K562 (cell line): Measurements from ENCODE around the gene SMYD2. TPM values are rescaled to one million over a fixed set of nuclear protein-coding genes. Genes with fewer than 3 reads are reported as not detected.

Experiments used
- ATAC-seq: fragments of 200-7000 bp; cut with Tn5 transposase; 3 replicates; pipeline ENCODE4 v1.9.1; 2020; ENCODE audit warnings: moderate library complexity
- BruUV-seq: library from RNA; stranded (reverse); fragments of 400-500 nt; replicated peaks from 2 replicates; lab custom pipeline; 2021; lab: Mats Ljungman, UMichigan
- CTCF ChIA-PET: fragments of 300-600 bp; formaldehyde crosslinking; extraction: SDS; loops from one replicate; lab custom pipeline; 2021; ENCODE audit warnings: low intra/inter-chr PET ratio; lab: Yijun Ruan, JAX
- POLR2A ChIA-PET: fragments of 300-600, 350-650 bp; sonication (Branson Sonifier 250); formaldehyde crosslinking; extraction: SDS; loops from one replicate; lab custom pipeline; 2021; ENCODE audit warnings: antibody characterized with exemption, inconsistent platforms; lab: Yijun Ruan, JAX
- DNase-seq, 4 experiments: peaks; one replicate each; pipeline versions ENCODE4 v3.0.0 to v3.0.0-alpha.2; 2011 to 2018; ENCODE audit warnings: low spot score in 3 of 4, mixed read lengths in 3 of 4; ENCODE audit errors: extremely low read depth in 1 of 4
- FAIRE-seq: peaks from 2 replicates; lab custom pipeline; 2011; peaks lifted over from hg19 to GRCh38; lab: Jason Lieb, UNC
- H2AFZ ChIP-seq: 2 replicates; pipeline ENCODE4 v1.6.0; 2011; ENCODE audit warnings: low read depth, low read length, control low read depth, inconsistent platforms
- H3K27ac ChIP-seq: fragments of 200-600 bp; 3 replicates; pipeline ENCODE4 v1.8.0; 2011; ENCODE audit warnings: low read depth, mild to moderate bottlenecking, control low read depth, inconsistent platforms, low read length, moderate library complexity, mixed read lengths; ENCODE audit errors: extremely low read depth
- H3K27me3 ChIP-seq, 2 experiments: fragments of 300-600 bp in 1 of 2; 2 replicates in 1 of 2; 3 replicates in 1 of 2; pipeline versions ENCODE4 v1.6.0 to v1.8.0; 2011; ENCODE audit warnings: inconsistent platforms in 2 of 2, low read length in 2 of 2, mild to moderate bottlenecking in 1 of 2, mixed read lengths in 1 of 2, moderate library complexity in 1 of 2; ENCODE audit not compliant: control insufficient read depth in 2 of 2, insufficient read depth in 2 of 2
- H3K36me3 ChIP-seq: fragments of 300-600 bp; 3 replicates; pipeline ENCODE4 v1.8.0; 2011; ENCODE audit warnings: mild to moderate bottlenecking, low read length, inconsistent platforms; ENCODE audit not compliant: control insufficient read depth, insufficient read depth
- H3K4me1 ChIP-seq, 2 experiments: fragments of 200-600 bp in 1 of 2; replicated peaks in 1 of 2; 2 replicates in 1 of 2; 3 replicates in 1 of 2; pipeline versions ENCODE4 v1.5.1 to v1.8.0; 2011; ENCODE audit warnings: inconsistent platforms in 2 of 2, low read length in 2 of 2, mild to moderate bottlenecking in 1 of 2, mixed read lengths in 1 of 2, moderate library complexity in 1 of 2; ENCODE audit not compliant: control insufficient read depth in 2 of 2, insufficient read depth in 2 of 2
- H3K4me2 ChIP-seq: 2 replicates; pipeline ENCODE4 v1.6.1; 2011; ENCODE audit warnings: low read length, control low read depth, inconsistent platforms, mixed read lengths; ENCODE audit not compliant: insufficient read depth
- H3K4me3 ChIP-seq: fragments of 200-600 bp; sonication (generic), shearing (Covaris generic); 2 replicates; pipeline ENCODE4 v1.5.1; 2016; ENCODE audit warnings: control low read depth, inconsistent platforms
- H3K79me2 ChIP-seq: fragments of 200-600 bp; 3 replicates; pipeline ENCODE4 v1.8.0; 2011; ENCODE audit warnings: low read length, inconsistent platforms; ENCODE audit not compliant: control insufficient read depth, insufficient read depth
- H3K9ac ChIP-seq, 2 experiments: 2 replicates each; pipeline versions ENCODE4 v1.6.0 to v1.6.1; 2011; ENCODE audit warnings: low read depth in 2 of 2, low read length in 2 of 2, control low read depth in 1 of 2, inconsistent platforms in 1 of 2, mild to moderate bottlenecking in 1 of 2, mixed read lengths in 1 of 2; ENCODE audit not compliant: insufficient read depth in 1 of 2
- H3K9me1 ChIP-seq: one replicate; pipeline ENCODE4 v1.6.0; 2011; ENCODE audit warnings: inconsistent platforms, mild to moderate bottlenecking, low read length, moderate library complexity; ENCODE audit not compliant: control insufficient read depth, insufficient read depth
- H3K9me3 ChIP-seq: replicated peaks from 2 replicates; pipeline ENCODE4 v1.5.1; 2011; ENCODE audit warnings: low read depth, low read length, inconsistent platforms; ENCODE audit not compliant: control insufficient read depth, insufficient read depth
- H4K20me1 ChIP-seq: replicated peaks from 2 replicates; pipeline ENCODE4 v1.6.1; 2011; ENCODE audit warnings: low read length, inconsistent platforms, mixed read lengths; ENCODE audit not compliant: control insufficient read depth, insufficient read depth
- ADNP ChIP-seq: fragments of 200-800 bp; sonication (Bioruptor generic); IDR thresholded peaks from 2 replicates; pipeline ENCODE4 v1.6.1; 2016; ENCODE audit warnings: missing genetic modification characterization, missing compliant biosample characterization
- COPS2 ChIP-seq: fragments of 450-650 bp; conservative IDR thresholded peaks from 2 replicates; pipeline ENCODE4 v1.6.1; 2016; ENCODE audit warnings: mild to moderate bottlenecking, moderate library complexity
- CREBBP ChIP-seq: IDR thresholded peaks from one replicate; pipeline ENCODE4 v1.6.1; 2012; ENCODE audit warnings: low read depth, mild to moderate bottlenecking, control low read depth, inconsistent platforms, low read length
- FOXK2 ChIP-seq, 2 experiments: fragments of 450-650 bp; IDR thresholded peaks in 1 of 2; conservative IDR thresholded peaks in 1 of 2; 2 replicates each; pipeline ENCODE4 v1.6.1; 2016; ENCODE audit warnings: low read depth in 2 of 2, mild to moderate bottlenecking in 1 of 2
- HDGF ChIP-seq: fragments of 450-650 bp; IDR thresholded peaks from 2 replicates; pipeline ENCODE4 v1.6.1; 2016
- HOXB6 ChIP-seq: fragments of 250-450 bp; sonication (Bioruptor Pico); IDR thresholded peaks from 2 replicates; pipeline ENCODE4 v1.5.1; 2022; ENCODE audit warnings: mild to moderate bottlenecking, borderline replicate concordance
- NCOA1 ChIP-seq: fragments of 450-650 bp; IDR thresholded peaks from 2 replicates; pipeline ENCODE4 v1.6.1; 2016; ENCODE audit warnings: low read depth
- PRPF4 ChIP-seq: fragments of 200-400 bp; formaldehyde crosslinking; IDR thresholded peaks from one replicate; pipeline ENCODE4 v1.6.1; 2017; ENCODE audit warnings: low read length, low read depth, mild to moderate bottlenecking; ENCODE audit not compliant: insufficient read depth, poor library complexity, severe bottlenecking
- RBM39 ChIP-seq: fragments of 200-400 bp; formaldehyde crosslinking; optimal IDR thresholded peaks from 2 replicates; pipeline ENCODE3; 2018; ENCODE audit warnings: low read depth, low read length
- SMARCA4 ChIP-seq: fragments of 450-650 bp; IDR thresholded peaks from 2 replicates; pipeline ENCODE4 v1.6.1; 2016
- SP1 ChIP-seq: sonication (generic); formaldehyde crosslinking; IDR thresholded peaks from 2 replicates; pipeline ENCODE4 v1.8.1; 2022; ENCODE audit warnings: mild to moderate bottlenecking, missing genetic modification reagents
- ZC3H8 ChIP-seq: fragments of 450-650 bp; IDR thresholded peaks from 2 replicates; pipeline ENCODE4 v1.6.1; 2017
- ZFPM2 ChIP-seq: fragments of 250-450 bp; sonication (Bioruptor Pico); IDR thresholded peaks from 2 replicates; pipeline ENCODE4 v1.5.1; 2022; ENCODE audit warnings: mild to moderate bottlenecking
- ZNF184 ChIP-seq: sonication (generic); formaldehyde crosslinking; IDR thresholded peaks from 2 replicates; pipeline ENCODE4 v1.5.0; 2020; ENCODE audit warnings: missing genetic modification reagents
- ZNF239 ChIP-seq: fragments of 250-450 bp; sonication (Bioruptor Pico); IDR thresholded peaks from 2 replicates; pipeline ENCODE4 v1.4.0; 2020; ENCODE audit warnings: mild to moderate bottlenecking
- ZNF589 ChIP-seq: fragments of 200-800 bp; sonication (Bioruptor generic); IDR thresholded peaks from 2 replicates; pipeline ENCODE4 v1.6.1; 2016; ENCODE audit warnings: low read depth, missing genetic modification characterization, missing compliant biosample characterization
- ZNF717 ChIP-seq: fragments of 250-450 bp; sonication (Bioruptor Pico); IDR thresholded peaks from 2 replicates; pipeline ENCODE4 v1.5.0; 2021
- WGBS: fragments of 100-300 bp; shearing (Covaris generic); methylation state at CpG from one replicate; pipeline ENCODE4 v1.1.6; 2016; ENCODE audit warnings: low coverage, mixed read lengths; ENCODE audit not compliant: insufficient coverage; ENCODE audit errors: missing lambda C conversion rate; 5-methylcytosine and 5-hydroxymethylcytosine counted together
- in situ Hi-C: fragments of 300-500 bp; cut with MboI; formaldehyde crosslinking; loops from 4 replicates; pipeline ENCODE4 v1.15.0; 2018; ENCODE audit warnings: inconsistent platforms, mixed read lengths
- intact Hi-C: fragments of 100-400 bp; cut with micrococcal nuclease; formaldehyde crosslinking; loops from 2 replicates; pipeline ENCODE4 v1.14.2; 2022
- polyA plus RNA-seq, 8 experiments: library from polyadenylated mRNA; depleted of rRNA in 4 of 8; stranded (reverse) in 5 of 8; unstranded in 3 of 8; fragments of >200 nt; fragmentation: Nextera tagmentation in 2 of 8; fragmentation: Illumina TruSeq in 1 of 8; extraction: Ambion mirVana in 2 of 8; extraction: Trizol in 1 of 8; gene quantifications; 2 replicates each; pipeline versions ENCODE4 v1.2.1 to v1.2.3, GENCODE V29; 2011 to 2014; ENCODE audit warnings: inconsistent platforms in 1 of 8, missing spikeins in 1 of 8
- total RNA-seq, 7 experiments: library from RNA; depleted of rRNA in 6 of 7; stranded (reverse); fragments of >200 nt in 6 of 7; fragmentation: Illumina TruSeq in 2 of 7; extraction: Trizol in 2 of 7; gene quantifications; 2 replicates each; pipeline versions ENCODE4 v1.2.1 to v1.2.3, GENCODE V29; 2011 to 2021; ENCODE audit warnings: low replicate concordance in 1 of 7

The SMYD2 gene
- total and polyA plus RNA-seq, 9 of the 15 experiments (the other 6 are each of a cell fraction or from before 2014, with no cell fraction given) = 13.8 to 81.3 (median 39.9) TPM

- Histone ChIP-seq H2AFZ (no peak overlapping the region), H3K79me2 (peaks cover 13% of the 10 kb centered on the region; the same call in 2 of the 3 replicates), H3K27ac (no peak overlapping the region), H3K4me3 (no peak overlapping the region), H3K9me3 (no peaks in the 10 kb centered on the region), H3K27me3 (no peaks in the 10 kb centered on the region), H4K20me1 (no peaks in the 10 kb centered on the region)
- POLR2A ChIA-PET = interaction anchor here (1.6 kb wide), 1 partner anchor 9 kb away, joined by 5 read pairs; no protein-coding TSS in a partner anchor
- FAIRE-seq = no peak
- in situ Hi-C loops = no loop called here
- DNase-seq = no peak
- no peak for ATAC-seq
- 54% methylated on average over 3 of the region's 3 CpGs for WGBS
- no peak for TF ChIP-seq CREBBP
- no peak for TF ChIP-seq ZC3H8
- no peak for TF ChIP-seq ZNF184 (CRISPR knock-in tag)
- no peak for TF ChIP-seq HDGF
- no peak for TF ChIP-seq ZNF589 (CRISPR knock-in tag)
- TF ChIP-seq SP1 (CRISPR knock-in tag) = no peak
- no peak for TF ChIP-seq ZNF717 (CRISPR knock-in tag)
- no peak for TF ChIP-seq RBM39
- TF ChIP-seq ADNP = no peak
- TF ChIP-seq ZNF239 = no peak
- TF ChIP-seq COPS2 = no peak
- TF ChIP-seq NCOA1 = no peak
- TF ChIP-seq SMARCA4 = no peak
- no peak for TF ChIP-seq ZFPM2
- no peak for TF ChIP-seq PRPF4
- no peak for TF ChIP-seq FOXK2 (conservative IDR thresholded peaks at IDR 0.05 in 1 of 2, IDR thresholded peaks at IDR 0.05 in 1 of 2; ENCODE audit: low read depth in 2 of 2)
- TF ChIP-seq HOXB6 (CRISPR knock-in tag) = no peak
- TF ChIP-seq, all 486 proteins: peak for 0
- H3K36me3 ChIP-seq = peaks cover 3% of the 10 kb centered on the region; the same call in 1 of the 3 replicates
- no peak overlapping the region for H3K9ac ChIP-seq
- no peaks in the 10 kb centered on the region for H3K9me1 ChIP-seq
- H3K4me2 ChIP-seq = no peak overlapping the region
- no peaks in the 10 kb centered on the region for H3K4me1 ChIP-seq
- intact Hi-C loops = loop anchor here (2.0 kb wide), 1 partner anchor 18 kb away; no protein-coding TSS in a partner anchor
- BruUV-seq = no TSS peak
- CTCF ChIA-PET = no interaction called here
Observed at GRCh38 chr1:214292322-214292721, 11.4 kb downstream of the SMYD2 start.
